OCI-LY3 (cell line): ENCODE results near the gene CORO2B.

ENCODE experiments used
- H2AFZ ChIP-seq: fragments of 200-600, 300-600 bp; shearing (Covaris generic); 2 replicates; pipeline ENCODE4 v1.6.0; 2014; ENCODE audit warnings: antibody characterized with exemption, low read depth, low read length
- H3K27ac ChIP-seq: fragments of 200-600, 300-600 bp; sonication (generic); 2 replicates; pipeline ENCODE4 v1.5.1; 2014; ENCODE audit warnings: mild to moderate bottlenecking, low read length, moderate library complexity, mixed read lengths
- H3K27me3 ChIP-seq: fragments of 200-600, 300-600 bp; sonication (generic); 2 replicates; pipeline ENCODE4 v1.6.1; 2014; ENCODE audit warnings: low read depth, low read length, mixed read lengths
- H3K36me3 ChIP-seq: fragments of 200-600, 300-600 bp; sonication (generic); replicated peaks from 2 replicates; pipeline ENCODE3; 2014; ENCODE audit warnings: low read depth, low read length, mixed read lengths
- H3K4me1 ChIP-seq: fragments of 300-600, 200-600 bp; sonication (generic); 2 replicates; pipeline ENCODE4 v1.6.1; 2014; ENCODE audit warnings: low read length, mixed read lengths
- H3K4me2 ChIP-seq: fragments of 200-600, 300-600 bp; sonication (generic); 2 replicates; pipeline ENCODE4 v1.6.1; 2014; ENCODE audit warnings: low read length, mixed read lengths
- H3K4me3 ChIP-seq: fragments of 300-600, 200-600 bp; sonication (generic); 2 replicates; pipeline ENCODE4 v1.5.1; 2014; ENCODE audit warnings: antibody characterized with exemption, mild to moderate bottlenecking, low read length, moderate library complexity
- H3K79me2 ChIP-seq: fragments of 300-600, 200-600 bp; shearing (Covaris generic); 2 replicates; pipeline ENCODE4 v1.6.1; 2014; ENCODE audit warnings: mild to moderate bottlenecking, low read length, mixed read lengths
- H3K9ac ChIP-seq: fragments of 300-600, 200-600 bp; shearing (Covaris generic); 2 replicates; pipeline ENCODE4 v1.6.0; 2014; ENCODE audit warnings: mild to moderate bottlenecking, low read length, moderate library complexity
- H3K9me3 ChIP-seq: fragments of 200-600, 300-600 bp; shearing (Covaris generic); 2 replicates; pipeline ENCODE4 v1.6.1; 2014; ENCODE audit warnings: low read length, mixed read lengths; ENCODE audit not compliant: insufficient read depth
- H4K20me1 ChIP-seq: fragments of 200-600, 300-600 bp; sonication (generic); 2 replicates; pipeline ENCODE4 v1.6.1; 2016; ENCODE audit warnings: low read length, mixed read lengths; ENCODE audit not compliant: insufficient read depth
- CTCF ChIP-seq: fragments of 200-600, 300-600 bp; sonication (generic); IDR thresholded peaks from 2 replicates; pipeline ENCODE4 v1.5.1; 2014; ENCODE audit warnings: antibody characterized with exemption, low read length, low read depth
- EZH2phosphoT487 ChIP-seq: fragments of 200-600 bp; shearing (Covaris generic); IDR thresholded peaks from 2 replicates; pipeline ENCODE4 v1.6.1; 2018; ENCODE audit warnings: antibody characterized with exemption, mixed run types, low read depth

The CORO2B gene

DNA sequence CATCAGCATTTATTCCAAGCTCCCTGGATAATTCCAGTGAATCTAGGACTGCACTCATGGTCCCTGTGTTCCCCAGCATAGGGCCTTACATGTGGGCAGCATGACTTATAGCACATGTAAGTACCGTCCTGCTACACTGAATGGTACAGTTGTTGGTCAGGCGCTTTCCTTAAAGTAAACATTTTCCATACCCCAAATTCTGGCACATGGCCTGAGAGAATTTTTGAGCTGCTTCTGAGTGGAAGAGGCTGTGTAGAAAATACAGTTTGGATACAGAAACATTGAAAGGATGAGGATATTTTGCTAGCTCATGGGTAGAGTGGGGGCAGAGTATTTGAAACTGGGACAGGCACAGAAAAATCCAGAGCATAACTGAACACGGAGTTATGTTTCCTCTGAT is 27.6 kb downstream of the CORO2B start:
- H2AFZ ChIP-seq = no peak overlapping the region
- TF ChIP-seq CTCF = no peak
- no peaks in the 10 kb centered on the region for H3K79me2 ChIP-seq
- H3K4me1 ChIP-seq = no peaks in the 10 kb centered on the region
- H3K36me3 ChIP-seq = no peaks in the 10 kb centered on the region
- H4K20me1 ChIP-seq = no peaks in the 10 kb centered on the region
- no peaks in the 10 kb centered on the region for H3K9me3 ChIP-seq
- H3K27me3 ChIP-seq = peaks cover 4% of the 10 kb centered on the region; the same call in 1 of the 2 replicates
- no peak overlapping the region for H3K4me3 ChIP-seq
- no peak overlapping the region for H3K27ac ChIP-seq
- H3K4me2 ChIP-seq = no peak overlapping the region
- H3K9ac ChIP-seq = no peak overlapping the region

DNA sequence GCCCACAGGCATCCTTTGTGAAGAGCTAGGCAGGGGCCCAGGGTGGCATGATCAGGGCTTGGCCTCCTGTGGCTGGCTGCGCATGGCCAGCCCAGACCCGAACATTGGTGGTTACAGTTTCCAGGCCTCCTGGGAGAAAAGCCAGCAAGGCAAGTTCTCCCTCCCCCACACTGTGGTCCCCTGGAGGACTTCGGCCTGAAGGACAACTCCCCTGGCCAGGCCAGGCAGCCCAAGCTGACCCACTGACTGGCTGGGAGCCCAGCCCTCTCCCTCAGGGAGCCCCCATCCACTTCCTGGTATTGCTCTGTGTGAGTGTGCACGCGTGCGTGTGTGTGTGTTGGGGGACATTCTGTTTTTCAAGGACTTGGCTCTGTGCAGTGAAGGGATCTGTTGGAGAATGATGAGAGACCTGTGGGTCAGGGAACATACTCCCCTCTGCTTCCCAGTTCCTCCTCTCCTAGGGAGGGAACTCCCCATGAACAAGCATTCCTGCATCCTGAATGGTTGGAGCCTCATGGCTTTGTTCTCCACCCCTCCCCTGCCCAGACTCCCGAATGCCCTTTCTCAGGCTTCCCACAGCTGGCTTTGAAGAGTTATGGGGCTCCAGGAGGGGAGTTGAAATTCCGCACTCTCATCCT is 29.5 kb downstream of the CORO2B start:
- no peak overlapping the region for H3K9ac ChIP-seq
- peaks cover 20% of the 10 kb centered on the region for H3K27me3 ChIP-seq
- no peak overlapping the region for H3K27ac ChIP-seq
- no peaks in the 10 kb centered on the region for H3K79me2 ChIP-seq
- H4K20me1 ChIP-seq = no peaks in the 10 kb centered on the region
- no peak overlapping the region for H2AFZ ChIP-seq
- H3K36me3 ChIP-seq = no peaks in the 10 kb centered on the region
- no peak overlapping the region for H3K4me2 ChIP-seq
- no peak for TF ChIP-seq CTCF
- TF ChIP-seq EZH2phosphoT487 = no peak
- H3K9me3 ChIP-seq = no peaks in the 10 kb centered on the region
- H3K4me1 ChIP-seq = no peaks in the 10 kb centered on the region
- no peak overlapping the region for H3K4me3 ChIP-seq

GRCh38 chr15:68608844-68609232 is 30.0 kb downstream of the CORO2B start:
- Histone ChIP-seq H3K4me1 (no peaks in the 10 kb centered on the region), H3K9me3 (no peaks in the 10 kb centered on the region), H4K20me1 (no peaks in the 10 kb centered on the region), H2AFZ (no peak overlapping the region), H3K27ac (no peak overlapping the region), H3K4me2 (no peak overlapping the region), H3K79me2 (no peaks in the 10 kb centered on the region), H3K4me3 (no peak overlapping the region), H3K36me3 (no peaks in the 10 kb centered on the region), H3K27me3 (peaks cover 25% of the 10 kb centered on the region), H3K9ac (no peak overlapping the region)
- TF ChIP-seq EZH2phosphoT487 = no peak
- no peak for TF ChIP-seq CTCF

DNA sequence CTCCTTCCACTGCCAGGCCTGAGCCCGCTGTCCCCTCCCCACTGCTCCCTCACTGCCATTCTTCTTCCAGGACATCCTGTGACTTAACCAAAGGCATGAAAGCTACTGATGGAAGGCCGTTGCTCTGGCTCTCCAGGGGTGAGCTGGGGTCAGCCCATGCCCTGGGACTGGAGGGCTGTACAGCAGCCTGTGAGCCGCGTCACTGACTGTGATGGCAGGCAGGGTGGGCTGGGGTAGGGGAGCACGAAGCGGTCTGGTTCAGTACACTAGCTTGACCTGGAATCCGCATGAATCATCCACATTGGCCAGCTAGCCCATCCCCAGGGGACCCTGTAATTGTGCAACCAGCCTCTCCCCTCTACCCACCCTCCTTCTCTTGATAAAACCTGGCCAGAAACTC is 30.8 kb downstream of the CORO2B start:
- no peak overlapping the region for H3K4me3 ChIP-seq
- H3K4me2 ChIP-seq = no peak overlapping the region
- no peaks in the 10 kb centered on the region for H4K20me1 ChIP-seq
- peaks cover 33% of the 10 kb centered on the region for H3K27me3 ChIP-seq
- TF ChIP-seq CTCF = no peak
- TF ChIP-seq EZH2phosphoT487 = no peak
- H3K9me3 ChIP-seq = no peaks in the 10 kb centered on the region
- no peaks in the 10 kb centered on the region for H3K79me2 ChIP-seq
- H3K9ac ChIP-seq = no peak overlapping the region
- H3K27ac ChIP-seq = no peak overlapping the region
- H2AFZ ChIP-seq = no peak overlapping the region
- no peaks in the 10 kb centered on the region for H3K4me1 ChIP-seq
- no peaks in the 10 kb centered on the region for H3K36me3 ChIP-seq
